IMR-90 (cell line): ENCODE results near the gene RTN4RL2. TPM values are rescaled to one million over a fixed set of nuclear protein-coding genes. Genes with fewer than 3 reads are reported as not detected.

Experiments
- ATAC-seq: fragments of 200-7000 bp; cut with Tn5 transposase; 2 replicates; pipeline ENCODE4 v1.9.1; 2020; ENCODE audit warnings: low read depth, mild to moderate bottlenecking, moderate library complexity
- BruUV-seq: library from RNA; stranded (reverse); fragments of 400-500 nt; replicated peaks from 2 replicates; lab custom pipeline; 2021; lab: Mats Ljungman, UMichigan
- CTCF ChIA-PET: fragments of 300-600 bp; formaldehyde crosslinking; extraction: SDS; loops from one replicate; lab custom pipeline; 2021; ENCODE audit warnings: antibody characterized with exemption; lab: Yijun Ruan, JAX
- POLR2A ChIA-PET: fragments of 300-600 bp; sonication (Branson Sonifier 250); formaldehyde crosslinking; loops from one replicate; lab custom pipeline; 2022; ENCODE audit warnings: antibody characterized with exemption; ENCODE audit not compliant: unreplicated experiment; lab: Charles Lee
- DNase-seq: peaks from one replicate; pipeline ENCODE4 v3.0.0; 2013
- H2AFZ ChIP-seq: replicated peaks from 2 replicates; pipeline ENCODE3; 2013; ENCODE audit warnings: low read length, mild to moderate bottlenecking; ENCODE audit not compliant: poor library complexity
- H2AK5ac ChIP-seq: 2 replicates; pipeline ENCODE4 v1.6.1; 2013; ENCODE audit warnings: low read depth, low read length, inconsistent platforms
- H2AK9ac ChIP-seq: replicated peaks from 2 replicates; pipeline ENCODE3; 2013; ENCODE audit warnings: mild to moderate bottlenecking, low read depth, low read length, moderate library complexity; ENCODE audit not compliant: poor library complexity
- H2BK120ac ChIP-seq: 2 replicates; pipeline ENCODE4 v1.6.1; 2013; ENCODE audit warnings: low read depth, low read length, inconsistent platforms
- H2BK15ac ChIP-seq: 3 replicates; pipeline ENCODE4 v1.6.1; 2013; ENCODE audit warnings: low read depth, low read length, inconsistent platforms
- H2BK20ac ChIP-seq: 2 replicates; pipeline ENCODE4 v1.6.1; 2013; ENCODE audit warnings: low read depth, mild to moderate bottlenecking, inconsistent platforms, low read length, moderate library complexity
- H2BK5ac ChIP-seq: 2 replicates; pipeline ENCODE4 v1.6.1; 2013; ENCODE audit warnings: mild to moderate bottlenecking, low read depth, low read length, inconsistent platforms; ENCODE audit not compliant: poor library complexity, severe bottlenecking
- H3K14ac ChIP-seq: replicated peaks from 2 replicates; pipeline ENCODE4 v1.6.1; 2013; ENCODE audit warnings: low read depth, low read length, inconsistent platforms
- H3K18ac ChIP-seq: 2 replicates; pipeline ENCODE4 v1.6.1; 2013; ENCODE audit warnings: low read depth, low read length, control low read depth
- H3K23ac ChIP-seq: 2 replicates; pipeline ENCODE4 v1.6.1; 2013; ENCODE audit warnings: low read depth, low read length, inconsistent platforms
- H3K27ac ChIP-seq: 2 replicates; pipeline ENCODE4 v1.5.1; 2013; ENCODE audit warnings: mild to moderate bottlenecking, control low read depth, low read length; ENCODE audit not compliant: insufficient read depth
- H3K27me3 ChIP-seq: 2 replicates; pipeline ENCODE4 v1.6.1; 2013; ENCODE audit warnings: low read length; ENCODE audit not compliant: control insufficient read depth, insufficient read depth
- H3K36me3 ChIP-seq: 2 replicates; pipeline ENCODE4 v1.6.1; 2013; ENCODE audit warnings: low read length, mixed read lengths; ENCODE audit not compliant: control insufficient read depth, insufficient read depth
- H3K4ac ChIP-seq: 2 replicates; pipeline ENCODE4 v1.6.1; 2013; ENCODE audit warnings: low read depth, low read length, inconsistent platforms
- H3K4me1 ChIP-seq: 2 replicates; pipeline ENCODE4 v1.6.1; 2013; ENCODE audit warnings: low read length, mixed read lengths; ENCODE audit not compliant: control insufficient read depth, insufficient read depth
- H3K4me2 ChIP-seq: 2 replicates; pipeline ENCODE4 v1.6.1; 2013; ENCODE audit warnings: low read depth, mild to moderate bottlenecking, control low read depth, low read length, moderate library complexity
- H3K4me3 ChIP-seq: 2 replicates; pipeline ENCODE4 v1.5.1; 2013; ENCODE audit warnings: low read depth, mild to moderate bottlenecking, control low read depth, low read length, moderate library complexity; ENCODE audit not compliant: insufficient read depth
- H3K56ac ChIP-seq: 2 replicates; pipeline ENCODE4 v1.6.1; 2013; ENCODE audit warnings: low read length, inconsistent platforms; ENCODE audit not compliant: insufficient read depth; ENCODE audit errors: extremely low read depth
- H3K79me1 ChIP-seq, 2 experiments: 2 replicates each; pipeline ENCODE4 v1.6.1; 2013; ENCODE audit warnings: low read length in 2 of 2, inconsistent platforms in 1 of 2, low read depth in 1 of 2
- H3K9ac ChIP-seq: 2 replicates; pipeline ENCODE4 v1.6.1; 2013; ENCODE audit warnings: low read depth, low read length, control low read depth
- H3K9me1 ChIP-seq: 2 replicates; pipeline ENCODE4 v1.6.1; 2013; ENCODE audit warnings: low read length, inconsistent platforms; ENCODE audit not compliant: insufficient read depth
- H3K9me3 ChIP-seq: 2 replicates; pipeline ENCODE4 v1.6.1; 2013; ENCODE audit warnings: low read length; ENCODE audit not compliant: control insufficient read depth, insufficient read depth
- H4K20me1 ChIP-seq: 2 replicates; pipeline ENCODE4 v1.6.1; 2013; ENCODE audit warnings: low read length, inconsistent platforms; ENCODE audit not compliant: insufficient read depth
- H4K5ac ChIP-seq: 2 replicates; pipeline ENCODE4 v1.6.1; 2013; ENCODE audit warnings: mild to moderate bottlenecking, low read depth, low read length, control low read depth
- H4K8ac ChIP-seq, 2 experiments: 2 replicates each; pipeline ENCODE4 v1.6.1; 2013; ENCODE audit warnings: low read depth in 2 of 2, low read length in 2 of 2, control low read depth in 1 of 2, inconsistent platforms in 1 of 2
- H4K91ac ChIP-seq: 2 replicates; pipeline ENCODE4 v1.6.1; 2013; ENCODE audit warnings: low read depth, low read length, inconsistent platforms; ENCODE audit not compliant: insufficient read depth
- CEBPB ChIP-seq: IDR thresholded peaks from 2 replicates; pipeline ENCODE4 v1.6.1; 2012; ENCODE audit warnings: low read depth, low read length, improper control_type of control experiment
- CHD1 ChIP-seq: IDR thresholded peaks from 2 replicates; pipeline ENCODE4 v1.6.1; 2012; ENCODE audit warnings: low read depth, low read length, improper control_type of control experiment
- MAFK ChIP-seq: IDR thresholded peaks from 2 replicates; pipeline ENCODE4 v1.6.1; 2012; ENCODE audit warnings: low read depth, low read length, improper control_type of control experiment
- MAZ ChIP-seq: IDR thresholded peaks from 2 replicates; pipeline ENCODE4 v1.6.1; 2012; ENCODE audit warnings: low read depth, mild to moderate bottlenecking, low read length, improper control_type of control experiment, moderate library complexity, borderline replicate concordance
- RAD21 ChIP-seq: IDR thresholded peaks from 2 replicates; pipeline ENCODE4 v1.6.1; 2012; ENCODE audit warnings: low read length, improper control_type of control experiment
- RCOR1 ChIP-seq: IDR thresholded peaks from 2 replicates; pipeline ENCODE4 v1.6.1; 2012; ENCODE audit warnings: mild to moderate bottlenecking, low read length, improper control_type of control experiment; ENCODE audit not compliant: insufficient replicate concordance
- RFX5 ChIP-seq: IDR thresholded peaks from 2 replicates; pipeline ENCODE4 v1.8.0; 2012; ENCODE audit warnings: low read depth, mild to moderate bottlenecking, low read length, moderate library complexity
- SMC3 ChIP-seq: fragments of 150-350 bp; IDR thresholded peaks from 2 replicates; pipeline ENCODE4 v1.6.1; 2016; ENCODE audit warnings: low read depth, mild to moderate bottlenecking, antibody characterized with exemption, low read length, moderate library complexity
- WGBS, 2 experiments: methylation state at CpG; one replicate each; pipeline versions ENCODE4 v1.1.5 to v1.1.7; 2013; ENCODE audit warnings: missing lambda C conversion rate in 2 of 2; ENCODE audit not compliant: insufficient read length in 1 of 2; ENCODE audit errors: extremely low coverage in 2 of 2; 5-methylcytosine and 5-hydroxymethylcytosine counted together
- dilution Hi-C: fragments of 300-500 bp; cut with HindIII; formaldehyde crosslinking; loops from one replicate; pipeline ENCODE4 v1.14.3; 2018; ENCODE audit warnings: low sequenced_read_pairs; ENCODE audit not compliant: unreplicated experiment
- in situ Hi-C: fragments of 300-500 bp; cut with MboI; formaldehyde crosslinking; loops from 3 replicates; pipeline ENCODE4 v1.14.3; 2019; ENCODE audit warnings: low sequenced_read_pairs, inconsistent platforms, mixed read lengths
- intact Hi-C: fragments of 100-400 bp; cut with micrococcal nuclease; formaldehyde crosslinking; loops from 2 replicates; pipeline ENCODE4 v1.10.0; 2022
- polyA plus RNA-seq, 3 experiments: library from polyadenylated mRNA; depleted of rRNA; stranded (reverse); fragments of >200 nt; gene quantifications; 2 replicates each; pipeline ENCODE4 v1.2.3, GENCODE V29; 2012; ENCODE audit warnings: low replicate concordance in 1 of 3
- total RNA-seq: library from RNA; depleted of rRNA; stranded (reverse); fragments of >200 nt; gene quantifications from 2 replicates; pipeline ENCODE4 v1.2.3, GENCODE V29; 2012

RTN4RL2 gene
- total and polyA plus RNA-seq, 2 of the 4 experiments (the other 2 are of a cell fraction), result 1.5 TPM; not detected in 1

GRCh38 chr11:57417056-57417455 lies 43.3 kb upstream of the RTN4RL2 start:
- no peak overlapping the region for H2BK20ac ChIP-seq
- peaks cover 28% of the 10 kb centered on the region for H3K36me3 ChIP-seq
- H2AFZ ChIP-seq, result no peak overlapping the region
- no peak overlapping the region for H3K4me2 ChIP-seq
- H2AK9ac ChIP-seq, result no peak overlapping the region
- intact Hi-C loops (no loop called here), in situ Hi-C loops (no loop called here), dilution Hi-C loops (no loop called here)
- H4K5ac ChIP-seq, result no peak overlapping the region
- H2BK120ac ChIP-seq, result no peak overlapping the region
- H3K9me3 ChIP-seq, result no peaks in the 10 kb centered on the region
- H3K4me3 ChIP-seq, result no peak overlapping the region
- ChIA-PET CTCF (interaction anchor here (0.6 kb wide), 1 partner anchor 142 kb away, joined by 4 read pairs; no protein-coding TSS in a partner anchor), POLR2A (no interaction called here)
- no peaks in the 10 kb centered on the region for H3K79me1 ChIP-seq
- H2BK15ac ChIP-seq, result no peak overlapping the region
- no peak overlapping the region for H2AK5ac ChIP-seq
- H3K9ac ChIP-seq, result no peak overlapping the region
- no TSS peak for BruUV-seq
- no peaks in the 10 kb centered on the region for H3K27me3 ChIP-seq
- no peaks in the 10 kb centered on the region for H3K4me1 ChIP-seq
- no peak overlapping the region for H4K91ac ChIP-seq
- H2BK5ac ChIP-seq, result no peak overlapping the region
- TF ChIP-seq RFX5 (no peak), MAFK (no peak), CEBPB (no peak), RCOR1 (no peak), SMC3 (no peak), RAD21 (no peak), MAZ (no peak), CHD1 (no peak)
- peak; percentile 51 for ATAC-seq
- no peaks in the 10 kb centered on the region for H4K20me1 ChIP-seq
- H3K23ac ChIP-seq, result no peak overlapping the region
- no peaks in the 10 kb centered on the region; the same call in 1 of the 2 replicates for H3K9me1 ChIP-seq
- H3K27ac ChIP-seq, result no peak overlapping the region
- peak; percentile 48 for DNase-seq
- 47% methylated on average over 3 of the region's 4 CpGs; no CpG with 5 or more reads in 1 of the 2 experiments for WGBS, 2 experiments
- no peak overlapping the region for H3K14ac ChIP-seq
- H3K56ac ChIP-seq, result no peak overlapping the region
- H4K8ac ChIP-seq, result no peak overlapping the region
- no peak overlapping the region for H3K18ac ChIP-seq
- no peak overlapping the region for H3K4ac ChIP-seq
